ENCODE results near the gene EIF4A3.
A peak's percentile ranks its signal among the peaks of the same experiment; 100 is the strongest.

EIF4A3 gene

GRCh38 chr17:80105762-80106161 lies 41.2 kb downstream of the EIF4A3 start:
- no peak for TF ChIP-seq CSRNP3 (CRISPR knock-in tag; IDR thresholded peaks at IDR 0.05)
- TF ChIP-seq TOX (CRISPR knock-in tag; IDR thresholded peaks at IDR 0.05; ENCODE audit: borderline replicate concordance): no peak
- no peak for TF ChIP-seq CREB5 (CRISPR knock-in tag; IDR thresholded peaks at IDR 0.05; ENCODE audit: low read depth)
- TF ChIP-seq BACH2 (CRISPR knock-in tag; IDR thresholded peaks at IDR 0.05; ENCODE audit: borderline replicate concordance): no peak
- TF ChIP-seq POU6F1 (CRISPR knock-in tag; IDR thresholded peaks at IDR 0.05; ENCODE audit: borderline replicate concordance, low read depth): no peak
- TF ChIP-seq ZNF70 (CRISPR knock-in tag; IDR thresholded peaks at IDR 0.05): no peak
- no peak for TF ChIP-seq ZNF8 (CRISPR knock-in tag; IDR thresholded peaks at IDR 0.05)
- no peak for TF ChIP-seq ZC3H10 (CRISPR knock-in tag; IDR thresholded peaks at IDR 0.05)
- ATAC-seq: no peak

- TF ChIP-seq ISL1 (CRISPR knock-in tag; IDR thresholded peaks at IDR 0.05): no peak
- TF ChIP-seq ZNF565 (CRISPR knock-in tag; conservative IDR thresholded peaks at IDR 0.05; ENCODE audit: low read depth): no peak
- no peak for TF ChIP-seq PATZ1 (CRISPR knock-in tag; IDR thresholded peaks at IDR 0.05; ENCODE audit: borderline replicate concordance)
- no peak for ATAC-seq
These were observed 42.0 kb downstream of the EIF4A3 start for GRCh38 chr17:80104956-80105375.

GRCh38 chr17:80104321-80104955 lies 42.5 kb downstream of the EIF4A3 start:
- peak; percentile 8 for ATAC-seq
- no peak for TF ChIP-seq ISL1 (CRISPR knock-in tag; IDR thresholded peaks at IDR 0.05)
- no peak for TF ChIP-seq CSDC2 (CRISPR knock-in tag; IDR thresholded peaks at IDR 0.05)
- TF ChIP-seq ZNF70 (CRISPR knock-in tag; IDR thresholded peaks at IDR 0.05): no peak
- TF ChIP-seq GLIS3 (CRISPR knock-in tag; IDR thresholded peaks at IDR 0.05): no peak
- TF ChIP-seq POU6F1 (CRISPR knock-in tag; IDR thresholded peaks at IDR 0.05; ENCODE audit: borderline replicate concordance, low read depth): no peak
- TF ChIP-seq CREB5 (CRISPR knock-in tag; IDR thresholded peaks at IDR 0.05; ENCODE audit: low read depth): no peak
- no peak for TF ChIP-seq TOX (CRISPR knock-in tag; IDR thresholded peaks at IDR 0.05; ENCODE audit: borderline replicate concordance)
- no peak for TF ChIP-seq OSR1 (CRISPR knock-in tag; IDR thresholded peaks at IDR 0.05)

GRCh38 chr17:80103449-80104085 lies 43.4 kb downstream of the EIF4A3 start:
- ATAC-seq: no peak
- TF ChIP-seq ZNF565 (CRISPR knock-in tag; conservative IDR thresholded peaks at IDR 0.05; ENCODE audit: low read depth) (no peak), ISL1 (CRISPR knock-in tag; IDR thresholded peaks at IDR 0.05) (no peak), OSR1 (CRISPR knock-in tag; IDR thresholded peaks at IDR 0.05) (no peak), ZFP3 (CRISPR knock-in tag; IDR thresholded peaks at IDR 0.05) (no peak), PPARA (CRISPR knock-in tag; IDR thresholded peaks at IDR 0.05; ENCODE audit: borderline replicate concordance) (no peak), PATZ1 (CRISPR knock-in tag; IDR thresholded peaks at IDR 0.05; ENCODE audit: borderline replicate concordance) (no peak), ZNF70 (CRISPR knock-in tag; IDR thresholded peaks at IDR 0.05) (no peak), SNAI2 (CRISPR knock-in tag; IDR thresholded peaks at IDR 0.05) (no peak)

All from SK-N-SH treated with all-trans-retinoic acid at 6 μM for 48 hours (cell line).